Measurements from ENCODE around the gene ANKDD1A. TPM values are rescaled to one million over a fixed set of nuclear protein-coding genes. Genes with fewer than 3 reads are reported as not detected.
A peak's percentile ranks its signal among the peaks of the same experiment; 100 is the strongest.

ANKDD1A gene
- polyA plus RNA-seq, 1 donor, result 6.1 TPM

DNA sequence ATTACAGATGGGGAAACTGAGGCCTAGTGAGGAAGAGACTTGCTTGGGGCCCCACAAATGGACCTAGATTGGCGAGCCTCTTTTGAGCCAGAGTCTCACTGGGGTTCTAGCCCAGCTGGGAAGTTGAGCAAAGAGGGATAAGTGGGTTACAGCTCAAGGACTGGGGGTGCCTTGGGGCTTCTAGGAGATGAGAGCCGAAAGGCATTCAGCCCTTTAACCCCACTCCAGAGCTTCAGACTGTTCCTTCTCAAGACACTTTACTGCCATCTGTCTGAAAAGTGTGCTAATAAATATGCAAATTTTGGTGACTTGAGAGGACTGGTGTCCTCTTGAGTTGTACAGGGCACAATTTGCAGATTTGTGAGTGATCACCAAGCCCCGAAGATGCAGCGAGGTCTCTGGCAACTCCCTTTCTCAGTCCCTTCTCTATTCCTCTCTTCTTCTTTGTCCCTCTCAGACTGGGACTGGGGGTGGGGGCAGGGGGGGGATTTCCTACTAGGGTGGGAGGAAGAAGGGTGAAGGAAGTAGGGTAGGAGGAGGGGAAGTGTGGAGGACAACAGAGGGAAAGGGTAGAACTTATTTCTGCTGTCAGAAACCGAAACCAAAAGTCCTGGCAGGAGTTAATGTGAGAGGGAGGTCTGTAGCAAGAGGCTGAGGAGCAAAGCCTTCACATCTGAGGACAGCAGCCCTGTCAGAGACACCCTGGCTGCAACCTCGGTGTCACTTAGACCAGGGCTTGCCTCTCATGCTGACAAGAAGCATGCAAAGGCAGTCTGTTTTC, 16.2 kb upstream of the ANKDD1A start:
- no peak for DNase-seq

DNA sequence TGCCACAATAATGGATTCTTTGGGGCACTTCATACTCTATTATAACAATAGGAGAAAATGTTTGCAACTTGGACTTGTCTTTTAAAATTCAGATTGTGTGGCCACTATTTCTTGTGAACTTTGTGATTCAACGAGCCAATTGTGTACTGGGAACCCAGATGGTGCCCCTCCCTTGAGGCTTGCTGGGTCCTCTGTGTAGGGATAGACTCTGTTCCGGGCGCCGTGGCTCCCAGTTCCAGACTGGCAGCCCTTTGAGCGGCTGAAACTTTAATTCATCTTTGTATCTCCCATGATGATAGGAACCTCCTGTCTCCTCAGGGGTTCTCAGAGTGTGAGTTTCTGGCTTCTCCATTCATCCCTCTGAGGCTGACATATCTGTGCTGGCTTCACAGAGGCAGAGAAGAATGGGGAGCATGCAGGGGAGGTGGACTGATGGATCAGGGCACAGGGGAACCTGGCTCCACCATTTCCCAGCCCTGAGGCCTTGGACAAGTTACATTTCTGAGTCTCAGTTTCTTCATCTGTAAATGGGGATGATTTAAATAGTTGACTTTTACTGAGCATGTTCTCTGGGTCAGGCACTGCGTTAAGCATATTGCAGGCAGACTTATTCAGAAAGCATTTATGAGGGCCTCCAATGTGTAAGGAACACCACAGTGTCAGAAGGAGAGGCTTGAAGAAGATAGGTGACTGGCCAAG, 15.2 kb upstream of the ANKDD1A start:
- no peak for DNase-seq

DNA sequence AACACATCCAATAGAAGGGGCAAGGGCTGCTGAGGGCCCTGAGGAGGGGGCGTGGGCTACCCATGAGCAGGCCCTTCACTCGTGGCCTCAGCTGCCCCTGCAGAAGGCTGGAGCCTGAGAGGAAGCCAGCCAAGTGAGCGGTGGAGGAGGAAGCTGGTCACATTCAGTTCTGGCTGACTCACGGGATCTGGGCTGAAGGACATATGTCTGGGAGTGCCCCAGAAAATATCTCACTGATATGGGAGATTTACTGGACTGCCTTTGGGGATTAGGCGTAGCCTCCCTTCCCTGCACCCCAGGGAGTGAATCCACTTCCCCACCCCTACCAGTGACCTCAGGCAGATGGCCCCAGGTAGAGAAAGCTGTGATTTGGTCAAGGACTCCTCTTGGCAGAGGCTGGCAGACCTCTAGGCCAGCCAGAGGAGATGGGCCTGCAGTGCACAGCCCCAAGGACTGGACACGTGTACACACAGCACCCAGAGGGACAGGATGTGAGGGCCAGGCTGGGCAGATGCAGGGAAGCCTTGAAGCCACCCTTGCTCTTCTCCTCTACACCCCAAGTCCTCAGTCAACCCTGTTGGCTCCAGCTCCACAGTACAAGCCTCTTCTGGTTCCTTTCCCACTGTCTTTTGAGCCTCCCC, 14.2 kb upstream of the ANKDD1A start:
- DNase-seq, result no peak

DNA sequence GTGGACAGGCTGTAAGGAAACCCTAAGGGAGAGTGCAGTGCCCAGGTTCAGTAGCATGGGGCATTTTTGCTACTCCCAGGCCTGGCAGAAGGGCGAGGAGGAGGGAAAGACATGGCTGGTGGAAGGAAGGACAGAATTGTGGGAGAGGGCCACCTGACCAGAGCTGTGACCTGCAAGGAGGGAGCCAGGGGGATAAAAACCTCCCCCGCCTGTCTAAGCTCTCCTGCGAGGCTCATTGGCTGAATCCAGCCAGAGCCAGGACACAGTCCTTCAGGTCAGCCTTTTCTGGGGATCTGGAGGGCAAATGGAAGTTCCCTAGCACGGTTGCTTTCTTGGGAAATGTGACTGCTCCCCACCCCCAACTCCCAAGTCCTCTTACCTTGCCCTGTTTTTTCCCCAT, 13.3 kb upstream of the ANKDD1A start:
- no peak for DNase-seq

DNA sequence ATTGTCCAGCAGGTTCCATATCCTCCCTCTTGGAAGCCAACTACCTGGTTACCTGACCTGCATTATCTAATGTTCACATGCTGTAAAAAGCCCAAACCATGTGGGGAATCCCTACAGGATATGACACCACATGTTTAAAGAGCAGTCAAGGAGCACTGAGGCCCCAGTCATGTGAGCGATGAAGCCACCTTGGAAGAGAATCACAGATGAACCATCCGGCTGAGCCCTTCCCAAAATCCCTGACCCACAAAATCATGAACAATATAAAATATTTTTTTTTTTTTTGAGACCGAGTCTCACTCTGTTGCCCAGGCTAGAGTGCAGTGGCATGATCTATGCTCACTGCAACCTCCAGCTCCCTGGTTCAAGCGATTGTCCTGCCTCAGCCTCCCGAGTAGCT, 10.6 kb upstream of the ANKDD1A start:
- no peak for DNase-seq

DNA sequence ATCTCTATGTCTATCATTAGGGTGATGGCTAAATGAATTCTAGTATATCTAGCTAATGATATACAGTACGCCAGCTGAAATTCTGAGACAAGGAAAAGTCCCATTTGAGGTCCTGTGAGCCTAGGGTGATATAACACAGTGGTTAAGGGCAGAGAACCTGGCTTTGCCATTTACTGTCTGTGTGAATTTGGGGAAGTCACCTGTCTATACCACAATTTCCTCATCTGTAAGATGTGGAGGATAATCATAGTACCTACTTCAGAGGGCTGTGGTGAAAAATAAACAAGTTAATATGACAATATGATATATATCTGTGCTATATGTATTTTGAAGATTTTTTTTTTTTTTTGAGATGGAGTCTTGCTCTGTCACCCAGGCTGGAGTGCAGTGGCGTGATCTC, 9.8 kb upstream of the ANKDD1A start:
- DNase-seq, result no peak

DNA sequence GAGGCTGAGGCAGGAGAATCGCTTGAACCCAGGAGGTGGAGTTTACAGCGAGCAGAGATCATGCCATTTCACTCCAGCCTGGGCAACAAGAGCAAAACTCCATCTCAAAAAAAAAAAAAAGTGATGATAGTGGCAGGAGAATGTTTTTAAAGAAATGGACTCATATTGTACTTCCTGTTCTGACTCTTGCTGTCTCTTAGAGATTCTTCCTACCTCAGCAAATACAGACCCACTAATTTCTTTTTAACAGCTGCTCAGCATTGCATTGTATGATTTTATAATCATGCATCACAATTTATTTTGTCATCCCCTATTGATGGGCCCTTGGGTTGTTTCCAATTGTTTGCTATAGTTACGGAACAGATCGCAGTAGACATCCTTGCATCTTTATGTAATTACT, 8.8 kb upstream of the ANKDD1A start:
- no peak for DNase-seq

DNA sequence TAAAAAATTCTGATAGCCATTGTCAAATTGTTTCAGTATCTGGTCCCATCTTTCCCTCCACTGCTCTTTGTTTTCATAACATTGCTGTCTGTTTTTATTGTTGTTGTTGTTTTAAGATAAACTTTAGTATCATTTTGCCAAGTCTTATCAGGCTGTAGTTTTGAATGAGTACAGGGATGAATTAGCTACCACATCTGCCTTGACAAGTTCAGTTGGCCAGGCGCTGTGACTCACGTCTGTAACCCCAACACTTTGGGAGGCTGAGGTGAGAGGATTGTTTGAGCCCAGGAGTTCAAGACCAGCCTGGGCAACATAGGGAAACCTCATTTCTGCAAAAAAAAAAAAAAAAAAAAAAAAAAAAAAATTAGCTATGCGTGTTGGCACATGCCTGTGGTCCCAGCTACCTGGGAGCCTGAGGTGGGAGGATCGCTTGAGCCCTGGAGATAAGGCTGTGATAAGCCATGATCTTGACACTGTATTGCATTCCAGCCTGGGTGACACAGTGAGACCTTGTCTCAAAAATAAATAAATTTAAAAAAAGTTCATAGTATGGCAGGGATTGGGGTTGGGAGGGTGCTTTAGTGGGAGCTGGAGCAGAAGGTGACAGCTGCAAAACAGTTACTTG, 8.3 kb upstream of the ANKDD1A start:
- DNase-seq, result no peak

DNA sequence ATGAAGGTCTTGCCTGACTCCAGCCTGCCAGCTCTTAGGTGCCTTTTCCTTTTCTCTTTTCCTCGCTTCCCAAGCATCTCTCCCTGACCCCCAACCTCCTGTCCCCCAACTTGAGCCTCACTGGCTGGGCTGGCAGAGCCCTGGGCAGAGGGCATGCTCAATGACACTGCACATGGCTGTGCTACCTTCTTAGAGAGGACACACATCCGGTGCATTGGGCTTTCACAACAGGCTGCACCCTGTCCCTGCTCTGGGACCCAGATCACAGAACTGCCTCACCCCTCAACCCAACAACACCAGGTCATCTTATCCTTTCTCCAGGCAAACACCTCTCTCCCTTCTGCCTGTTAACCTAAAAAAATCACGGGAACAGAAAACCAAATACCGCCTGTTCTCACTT, 7.5 kb upstream of the ANKDD1A start:
- no peak for DNase-seq

DNA sequence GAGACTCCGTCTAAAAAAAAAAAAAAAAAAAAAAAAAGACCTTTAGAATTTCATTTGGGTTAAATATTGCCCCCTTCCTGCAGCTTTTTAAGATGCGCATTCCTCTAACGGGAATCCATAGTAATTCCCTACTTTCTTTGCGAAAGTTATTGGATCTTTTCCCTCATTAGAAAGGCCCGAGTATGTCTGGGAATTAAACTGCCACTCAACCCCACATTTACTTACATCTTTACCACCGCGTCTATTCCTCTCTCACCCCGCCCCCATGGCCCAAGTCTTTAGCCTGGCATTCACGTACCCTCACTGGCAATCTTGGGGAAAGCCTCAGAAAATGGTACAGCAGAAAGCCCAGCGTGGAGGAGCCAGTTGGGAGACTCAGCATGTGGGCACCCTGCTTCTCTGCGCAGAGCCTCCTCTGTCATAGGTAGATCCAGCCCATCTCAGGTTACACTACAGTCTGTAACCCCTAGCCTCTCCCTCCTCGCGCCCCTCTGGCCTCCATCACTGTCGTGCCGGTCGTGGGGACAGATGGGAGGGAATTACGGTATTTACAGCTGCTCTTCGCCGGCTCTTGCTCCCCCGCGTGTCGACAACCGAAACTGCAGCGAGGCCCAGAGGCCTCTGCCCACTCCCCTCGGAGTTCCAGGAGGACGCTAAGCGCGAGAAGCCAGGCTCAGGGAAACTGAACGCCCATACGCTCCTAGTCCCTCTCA, 6.4 kb upstream of the ANKDD1A start:
- DNase-seq, result peak; percentile 72

DNA sequence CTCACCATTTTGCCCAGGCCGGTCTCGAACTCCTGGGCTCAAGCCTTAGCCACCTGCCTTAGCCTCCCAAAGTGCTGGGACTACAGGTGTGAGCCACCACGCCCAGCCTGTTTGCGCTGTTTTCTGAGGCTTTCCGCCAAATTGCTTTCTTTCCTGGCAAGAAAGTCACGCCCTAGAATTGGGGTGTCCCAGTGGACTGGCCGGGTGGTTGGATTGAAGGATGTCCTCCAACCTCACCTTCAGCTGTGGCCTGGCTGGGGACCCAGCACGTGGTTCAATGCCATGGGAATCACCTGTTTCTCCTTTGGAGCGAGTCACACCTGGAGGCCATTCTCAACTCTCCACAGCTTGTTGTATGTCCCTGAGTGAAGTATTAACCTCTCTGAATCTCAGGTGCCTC, 5.8 kb upstream of the ANKDD1A start:
- no peak for DNase-seq

DNA sequence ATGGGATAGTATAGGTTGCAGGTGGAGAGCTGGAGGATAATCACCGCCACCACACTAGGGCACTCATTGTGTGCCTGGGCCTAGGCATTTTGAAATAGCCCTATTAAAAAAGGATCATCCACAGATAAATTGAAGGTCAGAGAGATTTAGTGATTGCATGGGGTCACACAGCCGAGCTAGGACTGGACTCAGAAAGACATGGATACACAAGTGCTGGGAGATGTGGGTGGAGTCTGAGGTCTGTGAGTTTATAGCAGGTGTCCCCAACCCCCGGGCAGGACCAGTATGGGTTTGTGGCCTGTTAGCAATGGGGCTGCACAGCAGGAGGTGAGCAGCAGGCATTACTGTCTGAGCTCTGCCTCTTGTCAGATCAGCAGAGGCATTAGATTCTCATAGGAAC, 5.3 kb upstream of the ANKDD1A start:
- no peak for DNase-seq

DNA sequence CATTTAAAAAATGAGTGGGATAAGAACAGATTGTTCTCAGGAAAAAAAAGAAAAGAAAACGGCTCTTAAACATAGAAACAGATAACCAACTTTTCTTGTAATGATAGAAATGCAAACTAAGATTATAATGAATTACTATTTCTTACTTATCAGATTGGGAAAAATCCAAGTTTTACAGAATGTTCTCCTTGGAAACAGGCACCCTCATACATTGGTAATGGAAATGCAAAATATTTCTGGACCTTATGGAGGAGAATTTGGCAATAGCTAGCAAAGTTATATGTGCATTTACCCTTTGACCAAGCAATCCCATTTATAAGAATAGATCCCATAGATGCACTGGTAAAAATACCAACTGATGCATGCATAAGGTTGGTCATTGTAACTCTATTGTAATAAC, 3.7 kb upstream of the ANKDD1A start:
- no peak for DNase-seq

DNA sequence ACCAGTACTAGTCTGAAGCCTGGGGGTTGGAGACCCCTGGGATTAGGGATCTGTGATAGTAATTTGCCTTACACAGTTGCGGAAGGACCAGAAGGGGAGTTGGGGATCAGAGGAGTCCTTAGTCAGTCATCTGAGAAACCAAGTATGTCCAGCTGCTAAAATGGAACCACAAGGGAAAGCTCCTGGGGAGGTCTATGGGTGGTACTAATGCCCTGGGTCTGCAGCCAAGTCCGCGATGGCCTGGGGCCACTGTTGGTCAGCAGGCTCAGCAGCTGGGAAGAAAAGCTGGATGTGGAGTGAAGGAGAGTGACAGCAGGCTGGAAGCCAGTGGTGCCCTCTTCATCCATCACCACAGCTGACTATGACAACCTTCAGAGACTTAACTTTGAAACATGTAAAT, 2.2 kb upstream of the ANKDD1A start:
- no peak for DNase-seq

DNA sequence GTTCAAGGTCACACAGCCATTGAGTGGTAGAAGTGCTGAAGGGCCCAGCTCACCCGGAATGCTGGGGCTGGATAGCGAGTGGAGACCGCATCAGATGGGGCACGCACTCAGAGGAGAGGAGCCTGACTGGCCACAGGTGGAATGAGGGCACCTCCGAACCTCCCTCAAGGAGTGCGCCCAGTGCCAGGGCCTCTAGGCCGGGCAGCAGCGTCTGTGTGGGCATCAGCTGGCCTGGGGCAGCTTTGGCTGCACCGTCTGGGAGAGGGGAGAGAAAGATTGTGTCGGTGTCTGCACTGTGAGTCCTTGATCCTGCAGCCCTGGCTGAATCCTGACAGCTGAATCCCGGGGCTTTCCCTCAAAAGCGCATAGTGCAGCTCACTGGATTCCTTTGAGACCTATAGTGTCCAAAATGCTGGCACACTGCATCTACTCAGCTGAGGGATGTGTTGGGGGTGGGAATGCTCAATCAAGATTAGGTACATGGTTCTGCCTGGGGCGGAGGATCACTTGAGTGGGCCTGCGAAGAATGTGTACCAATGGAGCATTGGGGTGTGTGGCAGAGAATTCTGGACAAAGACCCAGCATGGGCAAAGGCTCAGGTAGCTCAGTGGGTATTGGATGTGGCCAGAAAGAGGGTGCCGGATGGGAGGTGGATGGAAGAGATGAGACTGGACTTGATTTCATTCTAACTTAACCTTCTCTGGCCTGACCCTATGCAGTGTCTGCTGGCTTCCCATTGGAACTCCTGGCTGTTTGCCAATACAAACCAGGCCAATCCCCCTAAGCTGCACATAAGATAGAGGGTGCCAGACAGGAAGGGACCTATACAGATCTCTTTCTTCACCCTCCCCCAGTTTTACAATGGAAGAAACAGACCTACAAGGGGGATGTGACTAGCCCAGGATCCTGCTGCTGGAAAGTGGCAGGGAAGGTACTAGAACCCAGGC, 950 bp downstream of the ANKDD1A start:
- DNase-seq, result no peak

DNA sequence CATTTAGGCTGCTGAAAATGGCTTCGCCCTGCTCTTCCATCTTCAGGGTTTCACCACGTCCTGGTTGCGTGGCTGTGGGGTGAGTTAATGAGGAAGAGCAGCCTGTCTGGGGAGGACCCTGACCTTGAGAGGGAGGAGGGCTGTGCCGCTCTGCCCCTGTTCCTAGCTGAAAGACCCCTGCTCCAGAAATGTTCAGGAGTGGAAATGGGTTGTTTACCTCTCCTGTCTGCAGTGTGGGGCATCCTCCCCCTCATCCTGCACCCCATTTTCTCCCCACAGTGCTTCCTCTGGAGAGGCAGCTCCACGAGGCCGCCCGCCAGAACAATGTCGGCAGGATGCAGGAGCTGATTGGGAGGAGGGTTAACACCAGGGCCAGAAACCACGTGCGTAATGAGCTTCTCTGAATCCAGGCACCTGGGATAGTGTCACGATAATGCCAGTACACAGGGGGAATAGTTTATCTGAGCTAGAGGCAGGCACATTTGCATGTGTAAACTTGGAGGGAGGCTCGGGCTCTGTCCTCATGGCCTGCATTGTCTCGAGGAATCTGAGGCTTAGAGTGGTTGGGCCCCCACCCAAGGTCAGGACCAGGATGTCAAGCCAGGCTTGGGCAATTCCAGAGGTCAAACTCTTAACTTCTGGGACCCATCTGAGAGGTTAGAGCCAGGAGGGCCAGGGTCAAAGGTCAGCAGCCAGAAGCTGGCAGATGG, 4.0 kb downstream of the ANKDD1A start:
- no peak for DNase-seq

DNA sequence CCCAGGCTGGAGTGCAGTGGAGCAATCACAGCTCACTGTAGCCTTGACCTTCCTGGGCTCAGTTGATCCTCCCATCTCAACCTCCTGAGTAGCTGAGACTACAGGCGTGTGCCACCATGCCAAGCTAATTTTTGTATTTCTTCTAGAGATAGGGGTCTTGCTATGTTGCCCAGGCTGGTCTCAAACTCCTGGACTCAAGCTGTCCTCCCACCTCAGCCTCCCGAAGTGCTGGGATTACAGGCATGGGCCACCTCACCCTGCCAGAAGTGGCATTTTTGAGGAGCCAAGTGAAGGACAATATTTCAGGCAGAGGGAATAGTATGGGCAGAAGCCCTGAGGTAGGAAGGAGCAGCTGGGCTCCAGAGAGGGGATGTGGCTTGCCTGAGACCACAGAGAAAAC, 4.7 kb downstream of the ANKDD1A start:
- no peak for DNase-seq

DNA sequence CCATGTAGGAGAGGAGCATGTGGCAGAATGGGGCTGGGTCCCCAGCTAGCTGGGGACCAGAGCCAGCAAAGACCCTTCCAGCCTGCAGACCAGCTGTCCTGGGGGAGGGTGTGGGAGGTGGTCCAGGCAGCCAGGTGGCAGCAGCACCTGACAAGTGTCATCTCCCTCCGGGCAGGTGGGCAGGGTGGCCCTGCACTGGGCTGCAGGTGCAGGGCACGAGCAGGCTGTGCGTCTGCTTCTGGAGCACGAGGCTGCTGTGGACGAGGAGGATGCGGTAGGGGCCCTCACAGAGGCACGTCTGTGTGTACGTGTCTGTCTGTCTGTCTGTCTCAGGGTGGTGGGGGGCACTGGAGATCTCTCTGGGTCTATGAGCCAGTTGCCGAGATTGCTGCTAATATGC, 5.5 kb downstream of the ANKDD1A start:
- DNase-seq, result no peak

DNA sequence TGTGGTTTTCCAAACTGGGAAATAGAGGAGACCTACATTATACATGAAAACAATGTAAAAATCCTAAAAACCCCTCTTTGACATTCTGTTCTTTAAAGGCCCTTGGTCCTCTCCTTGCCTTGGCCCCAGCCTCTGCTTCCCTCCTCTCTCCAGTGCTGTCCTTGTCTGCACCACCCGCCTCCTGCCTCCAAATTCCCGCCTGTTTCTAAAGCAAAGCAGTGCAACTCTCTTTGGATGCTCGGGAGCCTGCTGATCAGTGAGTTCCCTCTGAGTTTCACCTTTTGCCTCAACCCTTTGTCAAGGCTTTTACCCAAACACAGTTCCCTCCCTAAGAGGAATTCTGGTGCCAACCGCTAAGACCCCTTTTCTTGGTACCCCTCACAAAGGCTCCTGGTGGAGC, 8.0 kb downstream of the ANKDD1A start:
- DNase-seq, result no peak

DNA sequence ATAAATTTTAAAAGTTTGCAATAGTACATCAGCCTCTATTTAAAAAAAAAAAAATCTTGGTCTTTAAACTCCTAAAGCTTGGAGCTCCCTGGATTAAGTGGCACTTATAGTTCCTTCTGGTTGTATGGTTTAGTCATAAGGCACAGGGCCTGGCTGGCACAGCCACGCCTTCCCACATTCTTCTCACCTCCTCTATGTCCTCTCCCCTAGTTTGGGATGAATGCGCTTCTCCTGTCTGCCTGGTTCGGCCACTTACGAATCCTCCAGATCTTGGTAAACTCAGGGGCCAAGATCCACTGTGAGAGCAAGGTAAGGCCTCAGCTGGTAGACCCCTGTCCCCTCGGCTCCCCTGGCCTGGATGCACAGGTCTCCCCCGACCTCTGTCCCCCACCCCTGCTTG, 10.0 kb downstream of the ANKDD1A start:
- DNase-seq, result no peak

DNA sequence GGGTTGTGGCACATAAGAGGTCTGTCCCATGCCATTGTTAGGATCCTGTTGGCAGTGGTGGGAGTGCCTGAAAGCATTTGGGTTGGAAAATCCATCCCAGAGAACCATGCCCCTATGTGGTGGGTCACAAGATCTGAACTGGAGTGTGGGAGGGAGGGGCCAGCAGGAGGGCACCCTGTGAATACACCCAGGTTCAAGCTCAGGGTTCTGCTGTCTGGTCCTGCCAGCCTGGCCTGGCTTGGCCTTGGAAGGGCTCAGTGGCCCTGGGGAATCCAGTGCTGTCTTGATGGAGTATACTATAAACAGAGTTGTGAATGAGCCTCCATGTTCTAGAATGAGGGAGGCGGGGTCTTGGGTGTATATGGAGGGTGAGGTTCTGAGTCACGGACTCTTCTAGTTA, 11.8 kb downstream of the ANKDD1A start:
- no peak for DNase-seq
